LNCaP clone FGC (cell line): ENCODE data around the gene PROCA1.
A peak's percentile ranks its signal among the peaks of the same experiment; 100 is the strongest.

Experiments used
- DNase-seq: peaks from one replicate; pipeline ENCODE4 v3.0.0-alpha.2; 2011; ENCODE audit warnings: low read depth
- H3K4me3 ChIP-seq: 2 replicates; pipeline ENCODE4 v1.5.1; 2011; ENCODE audit warnings: mild to moderate bottlenecking, low read depth, low read length, control low read depth
- CTCF ChIP-seq: IDR thresholded peaks from 2 replicates; pipeline ENCODE4 v1.5.1; 2012; ENCODE audit warnings: mild to moderate bottlenecking; ENCODE audit not compliant: control insufficient read depth, insufficient read depth; ENCODE audit errors: extremely low read depth

Gene PROCA1

DNA sequence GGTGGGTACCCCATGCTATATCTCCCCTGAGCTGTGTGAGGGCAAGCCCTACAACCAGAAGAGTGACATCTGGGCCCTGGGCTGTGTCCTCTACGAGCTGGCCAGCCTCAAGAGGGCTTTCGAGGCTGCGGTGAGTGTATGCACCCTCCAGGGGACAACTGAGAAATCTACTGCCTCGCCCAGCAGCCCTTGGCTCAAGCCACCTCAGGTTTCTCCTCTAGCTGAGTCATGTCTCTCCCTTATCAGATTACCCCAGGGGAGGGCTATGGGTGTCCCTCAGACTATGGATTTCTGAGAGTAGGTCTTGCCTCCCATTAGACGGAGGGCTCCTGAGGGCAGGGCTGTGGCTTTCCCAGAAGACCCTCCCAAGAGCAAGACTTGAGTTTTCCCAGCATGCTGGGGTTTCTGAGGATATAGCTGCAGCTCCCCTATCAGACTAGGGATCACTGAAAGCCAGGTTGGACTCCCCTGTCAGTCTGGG, 23.6 kb upstream of the PROCA1 start:
- no peak for TF ChIP-seq CTCF
- no peak overlapping the region for H3K4me3 ChIP-seq
- no peak for DNase-seq

GRCh38 chr17:28734712-28735241, 23.1 kb upstream of the PROCA1 start:
- no peak for DNase-seq
- H3K4me3 ChIP-seq = no peak overlapping the region
- no peak for TF ChIP-seq CTCF

GRCh38 chr17:28733346-28733745, 21.7 kb upstream of the PROCA1 start:
- no peak overlapping the region for H3K4me3 ChIP-seq
- TF ChIP-seq CTCF = no peak
- DNase-seq = no peak

DNA sequence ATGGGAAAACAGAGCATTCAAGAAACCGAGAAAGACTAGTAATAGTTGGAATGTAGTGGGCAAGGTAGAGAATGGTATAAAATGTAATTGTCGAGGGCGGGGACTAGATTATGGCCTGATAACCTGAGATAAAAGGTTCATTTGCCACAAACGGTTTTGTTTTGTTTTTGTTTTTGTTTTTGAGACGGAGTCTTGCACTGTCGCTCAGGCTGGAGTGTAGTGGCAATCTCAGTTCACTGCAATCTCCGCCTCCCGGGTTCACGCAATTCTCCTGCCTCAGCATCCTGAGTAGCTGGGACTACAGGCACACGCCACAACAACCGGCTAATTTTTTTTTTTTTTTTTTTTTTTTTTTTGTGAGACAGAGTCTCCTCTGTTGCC, 18.3 kb upstream of the PROCA1 start:
- DNase-seq = no peak
- H3K4me3 ChIP-seq = no peak overlapping the region
- no peak for TF ChIP-seq CTCF

DNA sequence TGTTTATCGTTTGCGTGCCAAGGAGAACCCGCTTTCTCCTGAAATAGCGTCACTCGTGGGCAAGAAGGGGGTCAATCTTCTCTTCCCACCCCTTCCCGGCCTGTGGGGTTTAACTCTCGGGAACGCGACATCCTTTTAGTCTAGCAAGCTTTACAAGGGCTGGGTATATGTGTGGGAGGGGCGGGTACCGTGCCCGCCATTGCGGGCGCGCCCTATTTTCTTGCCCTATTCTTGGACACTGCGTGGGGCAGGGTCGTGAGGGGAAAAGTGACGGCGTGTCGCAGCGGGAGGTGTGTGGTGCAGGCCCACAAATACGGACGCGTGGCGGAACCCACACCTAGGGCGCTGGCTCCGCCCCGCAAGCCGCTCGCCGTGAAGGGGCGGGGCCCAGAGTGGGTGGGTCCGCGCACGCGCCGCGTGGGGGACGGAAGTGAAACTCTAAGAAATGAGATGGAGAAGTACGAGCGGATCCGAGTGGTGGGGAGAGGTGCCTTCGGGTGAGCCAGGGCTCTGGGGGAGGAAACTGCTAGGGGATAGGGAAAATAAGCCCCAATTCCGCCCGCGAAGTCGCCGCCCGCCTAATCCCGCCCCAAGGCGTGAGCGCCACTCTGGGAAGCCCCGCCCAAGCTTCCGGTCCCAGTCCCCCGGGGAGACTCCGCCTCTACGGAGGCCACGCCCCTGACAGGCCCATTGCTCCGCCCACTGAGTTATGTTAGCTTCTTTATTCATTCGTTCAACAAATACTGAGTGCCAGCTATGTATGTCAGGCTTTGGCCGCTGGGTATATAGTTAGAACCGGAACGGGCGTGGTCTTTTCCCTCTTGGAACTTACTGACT, 16.9 kb upstream of the PROCA1 start, which contains the start of gene NEK8:
NEK8 (plus strand) TSS at position 425 of the 837 bp plus-strand sequence; CDS start at position 451, 26 bp downstream.
- peak; percentile 99 for DNase-seq
- no peak for TF ChIP-seq CTCF
- peak within 1 kb of the TSS; percentile 54 for H3K4me3 ChIP-seq

DNA sequence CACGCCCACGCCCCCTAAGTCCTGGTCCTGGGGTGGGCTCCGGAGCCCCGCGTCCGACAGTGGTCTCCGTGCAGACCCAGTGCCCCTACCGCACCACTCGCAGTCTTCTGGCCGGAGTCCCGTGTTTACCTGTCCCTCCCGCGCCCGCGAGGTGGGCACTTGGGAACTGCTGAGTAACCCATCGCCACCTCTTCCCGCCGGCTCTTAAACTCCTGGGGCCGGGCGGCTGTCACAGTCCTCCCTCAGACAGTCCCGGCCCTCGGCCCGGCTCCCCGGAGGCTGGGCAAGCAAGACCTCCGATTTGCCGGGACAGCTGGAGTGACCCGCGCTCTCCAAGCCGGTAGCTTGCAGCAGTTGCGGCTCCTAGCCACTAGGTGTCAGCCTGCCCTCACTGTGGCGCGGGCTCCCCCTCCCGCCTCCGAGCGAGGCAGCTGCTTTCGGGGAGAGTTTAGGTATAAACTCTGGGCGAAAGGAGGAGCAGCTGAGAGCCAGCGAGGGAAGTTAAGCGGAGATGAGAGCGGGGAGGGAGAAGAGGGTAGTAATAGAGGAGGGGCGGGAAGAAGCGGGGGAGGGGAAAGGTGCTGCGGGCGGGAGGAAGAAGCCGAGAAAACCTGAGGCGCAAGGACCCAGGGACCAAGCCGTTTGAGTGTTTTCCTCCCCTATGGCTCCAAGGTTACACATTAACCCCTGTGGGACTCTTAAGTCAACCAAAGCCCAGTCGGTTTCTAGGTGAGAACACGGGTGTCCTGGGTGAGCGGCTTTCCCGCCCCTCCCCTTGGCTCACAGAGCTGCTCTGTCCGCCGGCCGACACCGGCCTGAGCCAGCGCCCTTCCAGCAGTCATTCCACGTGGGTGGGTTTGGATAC, 15.2 kb upstream of the PROCA1 start:
- peak; percentile 79 for DNase-seq
- peak overlapping the region; percentile 81 for H3K4me3 ChIP-seq
- TF ChIP-seq CTCF = peak; percentile 100
